ENCODE results near the gene RAPGEF2. TPM values are rescaled to one million over a fixed set of nuclear protein-coding genes. Genes with fewer than 3 reads are reported as not detected.

Gene RAPGEF2
- total and polyA plus RNA-seq, 2 donors from 2014 or later = 6.9 to 50.6 TPM

DNA sequence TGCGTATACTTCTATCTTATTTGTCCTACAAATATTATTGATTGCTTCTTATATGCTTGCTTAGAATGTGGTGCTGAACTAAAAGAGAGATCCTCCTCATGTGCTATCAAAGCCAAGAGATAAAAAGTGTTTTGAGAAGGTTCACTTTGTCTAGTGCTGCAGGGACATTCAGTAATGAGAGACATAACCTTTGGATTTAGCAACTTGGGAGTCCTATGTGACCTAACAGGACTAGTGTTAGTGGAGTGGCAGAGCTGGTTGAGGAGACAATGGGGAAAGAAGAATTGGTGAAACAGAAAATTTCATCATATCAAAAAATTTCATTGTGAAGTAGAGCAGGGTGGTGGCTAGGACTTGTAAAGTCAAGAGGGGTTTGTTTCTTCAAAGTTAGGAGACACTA lies 117.0 kb downstream of the RAPGEF2 start:
- FAIRE-seq (no peak), DNase-seq (no peak)
- H3K4me3 ChIP-seq (ENCODE audit: low read length in 3 of 3) = no peak overlapping the region
- no peak for TF ChIP-seq CTCF (IDR thresholded peaks at IDR 0.05; ENCODE audit: borderline replicate concordance, extremely low read depth, insufficient read depth)
- H3K36me3 ChIP-seq (ENCODE audit: control insufficient read depth in 2 of 3, insufficient read depth in 3 of 3, low read length in 3 of 3) = no peaks in the 10 kb centered on the region
- H3K9ac ChIP-seq (ENCODE audit: low read length in 3 of 3) = no peak overlapping the region
- no peak overlapping the region for H3K27ac ChIP-seq (ENCODE audit: low read depth in 2 of 2, low read length in 2 of 2)
- no peaks in the 10 kb centered on the region for H3K9me3 ChIP-seq (ENCODE audit: control insufficient read depth in 2 of 3, insufficient read depth in 1 of 3, low read length in 3 of 3)
- intact Hi-C loops (cut with DNase I) = no loop called here
- peaks cover 3 to 8% (median 8%) of the 10 kb centered on the region in 3 donors for H3K4me1 ChIP-seq (ENCODE audit: control insufficient read depth in 2 of 3, insufficient read depth in 2 of 3, low read depth in 1 of 3, low read length in 3 of 3)
- H3K27me3 ChIP-seq (ENCODE audit: control insufficient read depth, insufficient read depth, low read length) = no peaks in the 10 kb centered on the region

GRCh38 chr4:159220353-159220752 lies 117.5 kb downstream of the RAPGEF2 start:
- Histone ChIP-seq H3K9ac (ENCODE audit: low read length in 3 of 3) (no peak overlapping the region), H3K27ac (ENCODE audit: low read depth in 2 of 2, low read length in 2 of 2) (no peak overlapping the region), H3K9me3 (ENCODE audit: control insufficient read depth in 2 of 3, insufficient read depth in 1 of 3, low read length in 3 of 3) (no peaks in the 10 kb centered on the region), H3K27me3 (ENCODE audit: control insufficient read depth, insufficient read depth, low read length) (no peaks in the 10 kb centered on the region), H3K4me1 (ENCODE audit: control insufficient read depth in 2 of 3, insufficient read depth in 2 of 3, low read depth in 1 of 3, low read length in 3 of 3) (peaks cover 3 to 9% (median 8%) of the 10 kb centered on the region in 3 donors), H3K4me3 (ENCODE audit: low read length in 3 of 3) (no peak overlapping the region), H3K36me3 (ENCODE audit: control insufficient read depth in 2 of 3, insufficient read depth in 3 of 3, low read length in 3 of 3) (no peaks in the 10 kb centered on the region)
- DNase-seq (no peak), FAIRE-seq (no peak)
- TF ChIP-seq CTCF (IDR thresholded peaks at IDR 0.05; ENCODE audit: borderline replicate concordance, extremely low read depth, insufficient read depth) = no peak
- intact Hi-C loops (cut with DNase I) = no loop called here

DNA sequence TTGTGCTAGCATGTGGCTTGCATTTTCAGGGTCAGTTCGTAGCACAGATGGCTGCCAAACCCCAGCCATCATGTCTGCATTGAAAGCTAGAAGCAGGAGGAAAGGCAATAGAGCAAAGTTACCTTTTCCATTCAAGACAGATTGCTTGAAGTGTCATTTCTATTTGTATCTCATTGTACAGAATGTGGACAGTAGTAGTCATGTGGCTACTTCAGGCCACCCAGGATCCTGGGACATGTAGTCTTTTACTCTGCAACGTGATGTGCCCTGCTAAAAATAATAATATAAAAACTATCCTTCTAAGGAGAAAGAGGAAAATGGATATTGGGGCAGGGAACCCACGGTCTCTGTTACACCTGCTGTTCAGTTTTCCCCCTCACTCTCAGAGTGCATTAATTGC lies 118.4 kb downstream of the RAPGEF2 start:
- FAIRE-seq (no peak), DNase-seq (no peak)
- TF ChIP-seq CTCF (IDR thresholded peaks at IDR 0.05; ENCODE audit: borderline replicate concordance, extremely low read depth, insufficient read depth) = no peak
- H3K9me3 ChIP-seq (ENCODE audit: control insufficient read depth in 2 of 3, insufficient read depth in 1 of 3, low read length in 3 of 3) = no peaks in the 10 kb centered on the region
- peaks cover 3 to 9% (median 8%) of the 10 kb centered on the region in 3 donors for H3K4me1 ChIP-seq (ENCODE audit: control insufficient read depth in 2 of 3, insufficient read depth in 2 of 3, low read depth in 1 of 3, low read length in 3 of 3)
- no peak overlapping the region for H3K27ac ChIP-seq (ENCODE audit: low read depth in 2 of 2, low read length in 2 of 2)
- H3K27me3 ChIP-seq (ENCODE audit: control insufficient read depth, insufficient read depth, low read length) = no peaks in the 10 kb centered on the region
- intact Hi-C loops (cut with DNase I) = no loop called here
- H3K4me3 ChIP-seq (ENCODE audit: low read length in 3 of 3) = no peak overlapping the region
- no peak overlapping the region for H3K9ac ChIP-seq (ENCODE audit: low read length in 3 of 3)
- H3K36me3 ChIP-seq (ENCODE audit: control insufficient read depth in 2 of 3, insufficient read depth in 3 of 3, low read length in 3 of 3) = no peaks in the 10 kb centered on the region

DNA sequence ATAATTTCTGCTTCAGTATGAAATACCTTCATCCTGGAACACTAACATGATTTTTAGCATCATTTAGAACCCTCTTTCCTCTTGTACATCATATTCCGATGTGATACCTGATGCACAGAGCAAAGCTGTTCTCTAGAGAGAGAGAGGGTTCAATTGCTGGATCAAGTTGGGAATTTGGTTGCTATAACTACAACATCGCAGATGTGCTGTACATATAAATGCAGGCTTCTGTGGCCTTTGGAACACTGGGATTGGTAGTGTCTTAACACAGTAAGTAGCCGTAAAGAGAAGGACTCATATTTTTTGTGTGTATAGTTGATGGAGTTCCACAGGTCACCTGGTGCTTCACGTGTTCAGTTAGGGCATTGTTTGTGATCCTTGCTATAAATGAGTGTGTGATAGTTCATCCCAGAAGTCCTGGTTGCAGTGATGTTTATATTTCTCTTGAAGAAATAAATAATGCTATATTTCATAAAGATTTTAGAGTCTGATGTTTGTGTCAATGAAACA lies 119.2 kb downstream of the RAPGEF2 start:
- no peak for FAIRE-seq
- no peak for TF ChIP-seq CTCF (IDR thresholded peaks at IDR 0.05; ENCODE audit: borderline replicate concordance, extremely low read depth, insufficient read depth)
- intact Hi-C loops (cut with DNase I) = no loop called here
- Histone ChIP-seq H3K9me3 (ENCODE audit: control insufficient read depth in 2 of 3, insufficient read depth in 1 of 3, low read length in 3 of 3) (no peaks in the 10 kb centered on the region), H3K9ac (ENCODE audit: low read length in 3 of 3) (no peak overlapping the region), H3K36me3 (ENCODE audit: control insufficient read depth in 2 of 3, insufficient read depth in 3 of 3, low read length in 3 of 3) (no peaks in the 10 kb centered on the region), H3K27ac (ENCODE audit: low read depth in 2 of 2, low read length in 2 of 2) (no peak overlapping the region), H3K4me3 (ENCODE audit: low read length in 3 of 3) (no peak overlapping the region), H3K27me3 (ENCODE audit: control insufficient read depth, insufficient read depth, low read length) (no peaks in the 10 kb centered on the region), H3K4me1 (ENCODE audit: control insufficient read depth in 2 of 3, insufficient read depth in 2 of 3, low read depth in 1 of 3, low read length in 3 of 3) (peaks cover 3 to 9% (median 8%) of the 10 kb centered on the region in 3 donors)
- peak in 1 of 5 donors; percentile 24 for DNase-seq

All from kidney (tissue), 14 donors.